NCI-H2196 (cell line): ENCODE results near the gene PIM2.

Experiments used
- DNase-seq: peaks from one replicate; lab custom pipeline; 2025; ENCODE audit not compliant: unreplicated experiment; lab: John Stamatoyannopoulos, UW

PIM2 gene

DNA sequence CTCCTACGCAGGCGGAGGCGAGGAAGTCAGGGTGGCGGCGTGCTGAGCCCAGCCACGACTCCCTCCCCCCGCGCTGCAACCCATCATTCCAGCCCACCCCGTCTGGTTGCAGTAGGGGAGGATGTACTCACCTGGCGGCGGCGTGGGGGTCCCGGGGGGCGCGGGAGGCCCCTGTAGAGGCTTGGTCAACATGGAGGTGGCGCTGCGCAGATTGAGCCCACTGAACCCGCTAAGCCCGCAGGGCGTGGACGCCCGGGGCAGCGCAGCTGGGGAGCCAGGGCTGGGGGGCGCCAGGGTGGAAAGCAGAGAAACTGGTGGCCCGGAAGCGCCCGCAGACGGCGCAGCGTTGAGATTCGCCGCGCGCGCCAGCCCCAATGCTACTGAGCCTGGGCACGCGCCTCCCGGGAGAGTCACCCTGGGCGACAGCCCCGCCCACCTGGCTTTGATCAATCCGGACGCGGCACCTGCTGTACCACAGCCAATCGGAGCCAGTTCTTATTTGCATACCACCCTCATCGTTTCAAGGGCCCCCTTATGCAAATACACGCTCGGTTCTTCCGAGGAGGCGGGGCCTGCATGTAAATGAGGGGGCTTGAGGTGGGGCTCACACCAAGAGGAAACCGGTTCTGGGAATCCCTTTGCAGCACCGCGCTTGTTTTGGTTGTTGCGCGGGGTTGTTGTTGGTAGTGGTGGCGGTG, at the start of gene PIM2:
Gene PIM2, minus strand, starts transcription at position 382 of the 698 bp plus-strand sequence. Its CDS starts 190 bp downstream, at position 192.
- peak; percentile 90 for DNase-seq

DNA sequence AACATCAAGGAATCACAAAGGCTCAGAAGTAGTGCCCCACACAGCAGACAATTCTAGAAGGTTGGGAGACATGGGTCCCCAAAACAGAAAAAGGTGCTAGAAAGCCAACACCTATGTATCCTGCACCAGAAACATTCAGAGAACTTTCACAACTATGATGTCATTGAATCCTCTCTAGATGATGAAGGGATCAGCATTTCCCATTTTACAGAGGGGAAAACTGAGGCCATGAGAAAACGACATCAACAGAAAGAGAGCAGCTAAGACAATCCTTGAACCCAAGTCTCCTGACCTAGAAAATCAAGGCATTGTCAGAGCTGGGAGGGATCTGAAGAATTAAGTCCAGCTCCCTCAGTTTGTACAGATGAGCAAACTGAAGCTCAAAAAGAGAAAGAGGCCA, 49.6 kb upstream of the PIM2 start:
- DNase-seq = no peak

DNA sequence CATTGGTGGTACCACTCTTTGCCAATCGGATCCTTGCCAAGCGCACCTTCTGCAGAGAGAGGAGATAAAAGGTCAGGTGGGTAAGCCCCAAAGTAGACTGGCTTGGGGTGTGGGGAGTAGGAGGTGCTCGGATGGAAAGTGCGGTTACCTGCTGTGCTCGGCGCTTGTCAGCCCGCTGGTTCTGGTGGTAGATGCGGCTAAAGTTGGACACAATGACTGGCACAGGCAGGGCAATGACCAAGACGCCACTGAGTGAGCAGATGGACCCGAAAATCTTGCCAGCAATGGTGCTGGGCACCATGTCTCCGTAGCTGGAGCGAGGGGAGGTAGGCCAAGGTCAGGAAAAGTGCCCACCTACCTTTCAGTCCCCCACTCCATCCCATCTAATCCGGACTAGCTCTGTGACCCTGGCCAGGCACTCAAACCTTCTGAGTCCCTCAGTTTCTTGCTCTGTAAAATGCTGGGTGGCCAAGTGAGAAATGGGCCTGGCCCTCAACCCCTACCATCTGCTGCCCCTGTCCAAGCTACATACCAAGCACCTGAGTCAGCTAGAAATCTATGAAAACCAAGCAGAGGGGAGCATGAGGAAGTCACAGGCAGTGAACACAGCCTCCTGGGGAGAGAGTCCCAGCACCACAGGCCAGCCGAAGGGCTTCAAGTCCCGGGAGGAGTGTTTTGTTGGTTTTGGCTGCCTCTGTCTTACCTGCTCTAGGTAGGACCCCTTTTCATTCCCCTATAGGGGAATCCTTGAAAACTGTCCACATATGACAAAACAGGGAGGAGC, 48.2 kb upstream of the PIM2 start:
- DNase-seq = no peak

DNA sequence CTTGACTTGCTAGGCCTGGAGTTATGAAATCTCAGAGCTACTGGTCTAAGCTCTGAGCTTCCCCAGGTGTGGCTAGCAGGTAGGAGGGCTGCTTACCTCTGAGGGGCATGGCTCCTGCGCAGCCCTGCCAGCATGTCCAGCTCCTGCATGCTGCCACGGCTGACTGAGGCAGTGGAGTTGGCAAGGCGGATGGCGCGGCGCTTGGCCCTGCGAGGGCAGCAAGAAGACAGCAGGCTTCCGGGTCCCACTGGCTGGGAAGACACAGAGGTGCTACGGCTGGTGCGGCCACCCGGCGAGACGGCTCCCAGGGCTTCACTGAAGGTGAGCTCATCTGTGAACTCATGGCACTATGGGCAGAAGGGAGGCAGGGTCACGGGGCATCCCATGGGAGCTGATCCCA, 47.1 kb upstream of the PIM2 start:
- no peak for DNase-seq

DNA sequence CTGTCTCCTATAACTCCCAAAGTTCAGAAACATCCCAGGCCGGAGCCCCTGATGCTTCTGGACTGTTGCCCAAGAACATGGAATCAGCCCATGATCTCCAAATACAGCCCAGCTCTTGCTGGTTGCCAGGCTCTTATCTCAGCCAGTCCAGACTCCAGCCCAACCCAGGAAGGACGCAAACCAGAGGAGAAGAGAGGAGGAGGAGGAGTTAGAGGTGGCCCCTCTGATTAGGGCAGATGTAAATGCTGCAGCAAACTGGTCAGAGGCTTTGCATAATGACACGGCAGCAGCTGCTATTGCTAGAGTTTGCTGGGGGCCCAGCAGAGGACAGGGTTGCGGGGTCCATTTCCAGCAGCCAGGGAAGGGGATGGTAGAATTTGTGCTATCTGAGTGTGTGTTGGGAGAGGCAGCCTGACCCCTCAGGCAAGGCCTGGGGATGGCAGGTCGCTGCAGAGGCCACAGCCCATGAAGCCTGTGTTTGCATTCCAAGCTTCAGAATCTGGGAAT, 42.8 kb upstream of the PIM2 start:
- no peak for DNase-seq

DNA sequence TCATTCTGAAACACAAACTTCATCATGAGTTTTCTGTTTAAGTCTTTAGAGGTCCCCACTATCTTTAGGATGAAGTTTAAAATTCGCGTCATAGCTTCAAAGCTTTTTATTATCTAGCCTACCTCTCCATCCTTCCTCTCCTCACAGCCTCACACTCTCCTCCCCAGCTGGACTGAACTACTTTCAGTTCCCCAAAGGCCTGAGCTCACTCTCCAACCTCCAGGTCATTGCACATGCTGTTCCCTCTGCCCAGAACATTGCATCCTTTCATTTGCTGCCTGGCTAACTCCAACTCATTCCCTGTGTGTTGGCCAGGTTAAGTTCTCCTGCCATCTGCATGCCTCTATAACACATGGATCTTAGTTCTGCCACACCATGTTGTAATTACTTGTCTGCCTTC, 41.5 kb upstream of the PIM2 start:
- no peak for DNase-seq

DNA sequence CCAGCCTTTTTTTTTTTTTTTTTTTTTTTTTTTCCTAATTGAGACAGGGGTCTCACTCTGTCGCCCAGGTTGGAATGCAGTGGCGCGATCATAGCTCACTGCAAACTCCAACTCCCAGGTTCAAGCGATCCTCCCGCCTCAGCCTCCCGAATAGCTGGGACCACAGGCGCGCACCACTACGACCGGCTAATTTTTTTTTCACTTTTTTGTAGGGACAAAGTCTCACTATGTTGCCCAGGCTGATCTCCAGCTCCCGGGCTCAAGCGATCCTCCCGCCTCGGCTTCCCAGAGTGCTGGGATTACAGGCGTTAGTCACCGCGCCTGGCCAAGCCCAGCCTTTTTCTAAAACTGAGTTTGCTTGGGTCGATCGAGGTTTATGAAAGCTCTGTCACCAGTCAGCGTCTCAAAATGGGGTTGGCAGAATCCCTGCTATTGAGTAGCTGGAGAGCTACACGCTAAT, 39.8 kb upstream of the PIM2 start:
- no peak for DNase-seq

DNA sequence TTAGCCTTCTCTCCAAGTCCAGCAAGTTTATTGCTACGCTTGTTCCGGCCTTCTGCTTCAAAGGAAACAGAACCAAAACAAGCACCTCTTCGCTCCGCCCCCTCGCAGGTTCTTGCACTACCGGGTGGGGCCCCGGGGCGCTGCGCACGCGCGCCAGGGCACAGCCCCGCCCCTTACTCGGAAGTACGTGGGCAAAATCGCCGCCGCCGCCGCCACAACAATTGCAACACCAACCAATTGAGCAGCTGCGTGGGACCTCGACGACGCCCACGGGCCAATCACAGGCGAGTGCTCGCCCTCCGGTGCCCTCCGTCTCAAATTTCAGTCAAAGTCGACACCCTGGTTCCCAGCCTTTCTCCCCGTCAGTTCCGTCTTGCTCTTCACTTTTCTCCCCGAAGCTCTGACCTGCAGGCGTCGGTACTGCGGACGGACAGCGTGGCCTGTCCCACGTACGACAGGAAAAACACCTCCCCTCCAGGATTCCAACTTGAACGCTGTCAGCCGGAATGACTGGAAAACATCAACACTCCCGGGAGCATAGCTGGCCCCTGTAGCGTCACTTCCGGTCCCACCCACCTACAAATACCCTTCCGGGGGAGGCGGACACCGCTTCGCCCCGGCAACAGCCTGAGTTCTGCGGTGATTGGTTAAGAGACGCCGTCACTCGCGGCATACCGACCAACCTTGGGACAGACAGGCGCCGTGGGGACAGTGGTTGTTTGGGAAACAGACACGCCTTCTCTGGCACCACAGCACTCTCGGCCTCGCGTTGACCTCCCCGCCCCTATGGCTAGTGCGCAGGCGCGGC, 39.2 kb upstream of the PIM2 start:
- peak; percentile 90 for DNase-seq

DNA sequence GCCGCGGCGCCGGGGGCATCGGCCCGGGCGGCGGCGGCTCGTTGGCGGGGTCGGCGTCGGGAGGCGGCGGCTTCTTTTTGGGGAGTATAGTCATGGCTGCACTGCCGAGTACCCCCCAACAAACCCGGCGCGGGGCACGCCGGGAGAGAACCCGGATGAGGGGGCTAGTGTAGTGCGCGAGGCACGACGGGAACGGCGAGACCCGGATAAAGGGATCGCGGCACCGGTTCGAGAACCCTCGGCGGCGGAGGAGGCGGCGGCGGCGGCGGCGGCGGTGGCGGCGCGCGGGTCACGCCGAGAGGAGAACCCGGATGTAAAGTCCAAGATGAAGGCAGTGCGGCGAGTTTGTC, 38.6 kb upstream of the PIM2 start, which contains the start of gene OTUD5:
Gene OTUD5, minus strand, starts transcription at position 131 of the 350 bp plus-strand sequence. Its CDS starts 37 bp downstream, at position 94.
- peak; percentile 62 for DNase-seq

DNA sequence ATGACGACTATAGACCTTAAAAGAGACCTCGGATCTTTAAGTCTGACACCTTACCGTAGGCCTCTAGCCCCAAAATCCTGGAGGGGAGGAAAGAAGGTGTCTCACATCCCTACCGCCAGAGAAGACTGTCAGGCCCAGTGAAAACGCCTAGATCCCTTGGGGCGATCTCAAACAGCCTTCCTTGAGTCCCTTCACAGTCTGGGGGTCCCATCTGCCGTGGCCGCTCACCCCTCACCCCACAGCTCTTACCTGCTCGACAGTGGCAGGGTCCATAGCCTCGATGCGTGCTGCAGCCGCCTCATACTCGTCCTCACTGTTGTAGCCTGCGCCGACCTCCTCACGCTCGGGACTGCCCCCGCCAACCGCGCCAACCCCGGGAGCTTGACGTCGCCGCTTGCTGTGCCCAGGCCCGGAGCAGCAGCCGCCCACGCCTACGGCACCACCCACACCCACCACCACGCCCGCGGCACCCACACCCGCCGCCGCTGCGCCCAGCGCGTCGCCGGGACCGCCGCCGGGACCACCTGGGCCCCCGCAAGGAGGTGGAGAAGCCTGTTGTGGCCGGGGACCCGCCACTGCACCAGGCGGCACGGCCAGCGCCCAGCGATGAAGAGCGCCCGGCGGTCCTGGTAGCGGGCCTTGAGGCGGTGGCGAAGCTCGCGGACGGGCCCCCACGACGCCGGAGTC, 38.0 kb upstream of the PIM2 start:
- DNase-seq = no peak

DNA sequence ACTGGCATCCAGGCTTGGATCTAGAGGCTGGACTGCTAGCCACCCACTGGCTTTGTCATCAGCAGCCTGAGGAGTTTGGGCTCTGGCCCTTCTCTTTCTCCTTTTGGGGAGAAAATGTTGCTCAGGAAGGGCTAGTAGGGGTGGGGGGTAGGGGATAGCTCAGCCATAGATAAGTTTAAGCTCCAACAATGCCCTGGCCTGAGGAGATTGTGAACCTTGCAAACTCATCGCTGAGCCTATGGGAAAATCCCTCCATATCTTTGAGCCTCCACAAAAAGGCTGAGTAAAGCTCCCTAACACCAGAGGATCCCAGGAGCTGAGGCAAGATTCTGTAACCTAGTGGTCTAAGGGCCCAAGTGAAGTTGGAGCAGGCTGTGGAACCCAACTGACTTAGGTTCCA, 29.8 kb upstream of the PIM2 start:
- DNase-seq = no peak

DNA sequence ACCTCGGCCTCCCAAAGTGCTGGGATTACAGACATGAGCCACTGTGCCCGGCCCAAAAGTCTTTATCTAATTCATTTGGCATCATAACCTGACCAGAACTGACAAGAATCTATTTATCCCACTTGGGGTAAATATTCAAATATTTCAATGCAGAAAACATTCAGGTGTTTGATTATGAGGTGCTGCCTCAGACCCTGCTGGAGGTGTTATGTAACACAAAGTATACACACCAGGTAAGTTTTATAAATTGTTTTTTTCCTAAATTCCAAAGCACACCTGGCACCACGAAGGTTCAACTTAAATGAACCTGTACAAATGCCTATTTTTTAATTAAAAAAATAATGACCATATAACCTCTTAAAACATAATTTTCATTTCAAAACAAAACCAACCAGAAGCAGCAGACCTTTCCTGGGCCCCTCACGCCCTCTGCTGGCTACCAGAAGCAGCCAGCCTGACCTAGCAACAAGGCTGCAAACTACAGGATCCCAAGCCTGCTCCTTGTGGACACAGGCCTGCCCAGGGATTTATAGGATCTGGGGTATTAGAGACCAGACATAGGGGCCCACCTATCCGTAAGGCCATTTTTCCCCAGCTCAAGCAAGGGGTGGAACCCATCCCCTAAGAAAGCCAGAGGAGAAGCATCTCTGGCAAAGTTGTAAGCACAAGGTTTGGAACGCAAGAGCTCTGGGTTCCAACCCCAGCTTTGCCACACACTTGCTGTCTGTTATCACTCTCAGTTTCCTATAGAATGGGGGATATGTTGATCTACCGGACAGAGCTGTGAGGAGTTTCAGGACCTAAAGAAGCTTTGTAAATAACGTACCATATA, 26.9 kb upstream of the PIM2 start:
- peak; percentile 29 for DNase-seq

DNA sequence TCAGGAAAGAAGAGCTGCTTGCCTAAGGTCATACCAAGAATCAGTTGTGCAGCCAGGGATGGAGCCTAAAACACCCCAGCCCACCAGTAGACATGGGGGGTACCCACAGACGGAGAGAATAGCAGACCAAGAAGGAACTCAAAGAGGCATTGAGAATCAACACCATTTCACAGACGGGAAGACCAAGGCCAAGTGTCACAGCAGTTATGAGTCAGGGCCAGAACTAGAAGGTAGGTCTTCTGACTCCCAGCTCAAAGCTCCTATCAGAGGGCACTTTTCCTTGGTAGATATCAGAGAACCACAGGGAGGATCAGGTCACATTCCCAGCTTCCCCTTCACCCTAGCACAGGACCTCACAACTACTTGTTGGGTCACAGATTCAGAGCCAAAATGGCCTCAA, 24.1 kb upstream of the PIM2 start:
- DNase-seq = no peak

DNA sequence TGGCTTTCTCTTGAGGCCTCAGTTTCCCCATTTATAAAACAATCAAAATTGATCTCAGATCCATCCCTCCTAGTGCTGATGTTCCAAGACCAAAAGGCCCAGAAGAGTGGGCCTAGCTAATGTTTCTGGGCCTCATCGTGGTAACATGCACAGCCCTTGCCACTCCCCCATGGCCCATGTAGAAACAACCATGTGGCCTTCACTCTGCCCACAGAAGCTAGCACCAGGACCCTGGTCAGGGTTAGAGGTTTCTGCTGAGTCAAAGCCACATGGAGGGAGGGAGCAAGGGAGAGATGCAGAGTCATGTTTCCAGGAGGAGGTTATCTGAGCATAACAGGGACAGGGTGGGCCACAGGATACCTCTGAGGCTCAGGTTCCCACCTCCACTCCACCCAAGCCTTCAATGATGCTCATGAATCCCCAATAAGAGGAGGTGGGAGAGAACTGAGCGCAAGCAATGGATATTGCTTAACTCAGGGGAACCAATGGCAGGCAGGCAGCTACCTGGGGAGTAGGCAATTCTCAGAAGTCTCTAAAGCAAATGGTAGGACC, 21.7 kb upstream of the PIM2 start:
- DNase-seq = no peak

DNA sequence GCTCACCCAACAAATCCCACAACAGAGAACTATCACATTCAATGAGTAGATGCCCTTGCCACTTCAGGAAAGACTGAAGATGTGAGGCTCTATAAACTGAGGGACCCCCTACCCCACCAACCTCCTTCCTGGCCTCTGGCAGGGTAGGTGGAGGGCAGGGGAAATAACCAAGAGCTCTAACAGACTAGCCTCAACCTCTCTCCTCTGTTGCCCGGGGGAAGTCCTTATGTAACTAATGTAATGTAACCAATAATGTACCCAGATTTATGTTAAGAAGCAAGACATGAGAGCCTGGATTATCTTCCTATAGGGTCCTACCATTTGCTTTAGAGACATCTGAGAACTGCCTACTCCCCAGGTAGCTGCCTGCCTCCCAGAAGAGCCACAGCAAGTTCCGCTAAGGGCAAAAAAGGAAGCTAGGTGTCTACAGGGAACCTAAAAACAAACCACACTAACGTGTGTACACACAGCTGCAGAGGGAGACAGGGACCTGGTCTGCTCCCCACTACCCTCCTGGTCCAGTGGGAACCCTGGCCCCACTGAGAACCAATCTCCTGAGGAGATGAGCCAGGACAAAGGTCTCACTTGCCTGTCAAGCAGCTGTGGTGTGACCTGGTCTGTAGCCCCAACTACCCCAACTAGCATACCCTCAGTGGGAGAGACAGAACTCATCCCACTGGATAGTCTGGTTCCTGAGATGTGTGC, 20.9 kb upstream of the PIM2 start:
- DNase-seq = no peak

DNA sequence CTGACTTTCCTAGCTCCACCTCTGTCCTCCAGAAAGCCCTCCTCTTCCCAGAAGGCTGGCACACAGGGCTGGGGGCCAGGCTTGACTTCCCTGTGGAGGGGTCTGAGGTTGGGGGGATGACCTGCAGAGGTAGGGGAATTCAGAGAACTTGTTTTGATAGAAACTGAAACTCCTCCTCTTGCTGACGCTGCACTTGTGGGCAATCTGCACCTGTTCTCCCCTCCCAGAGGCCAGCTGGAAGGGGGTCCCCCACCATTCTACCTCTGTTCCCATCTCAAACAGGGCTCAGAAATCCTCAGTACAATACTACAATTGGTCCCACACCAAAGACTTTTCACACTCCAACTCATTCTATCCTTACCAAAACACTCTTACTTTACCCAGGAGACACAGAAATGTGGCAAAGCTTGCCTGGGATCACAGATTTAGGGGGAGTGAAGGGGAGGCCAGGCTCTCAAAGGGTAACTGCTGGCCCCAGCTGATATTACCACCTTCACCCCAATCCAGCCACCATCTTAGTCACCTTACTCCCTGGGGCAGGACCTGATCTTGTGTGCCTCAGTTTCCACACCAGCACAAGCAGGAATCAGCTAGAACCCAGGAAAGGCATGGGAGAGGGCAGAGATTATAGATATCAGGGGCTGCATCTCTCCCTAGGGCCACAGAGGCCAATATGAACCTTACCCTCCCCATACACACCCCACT, 20.0 kb upstream of the PIM2 start:
- DNase-seq = no peak

DNA sequence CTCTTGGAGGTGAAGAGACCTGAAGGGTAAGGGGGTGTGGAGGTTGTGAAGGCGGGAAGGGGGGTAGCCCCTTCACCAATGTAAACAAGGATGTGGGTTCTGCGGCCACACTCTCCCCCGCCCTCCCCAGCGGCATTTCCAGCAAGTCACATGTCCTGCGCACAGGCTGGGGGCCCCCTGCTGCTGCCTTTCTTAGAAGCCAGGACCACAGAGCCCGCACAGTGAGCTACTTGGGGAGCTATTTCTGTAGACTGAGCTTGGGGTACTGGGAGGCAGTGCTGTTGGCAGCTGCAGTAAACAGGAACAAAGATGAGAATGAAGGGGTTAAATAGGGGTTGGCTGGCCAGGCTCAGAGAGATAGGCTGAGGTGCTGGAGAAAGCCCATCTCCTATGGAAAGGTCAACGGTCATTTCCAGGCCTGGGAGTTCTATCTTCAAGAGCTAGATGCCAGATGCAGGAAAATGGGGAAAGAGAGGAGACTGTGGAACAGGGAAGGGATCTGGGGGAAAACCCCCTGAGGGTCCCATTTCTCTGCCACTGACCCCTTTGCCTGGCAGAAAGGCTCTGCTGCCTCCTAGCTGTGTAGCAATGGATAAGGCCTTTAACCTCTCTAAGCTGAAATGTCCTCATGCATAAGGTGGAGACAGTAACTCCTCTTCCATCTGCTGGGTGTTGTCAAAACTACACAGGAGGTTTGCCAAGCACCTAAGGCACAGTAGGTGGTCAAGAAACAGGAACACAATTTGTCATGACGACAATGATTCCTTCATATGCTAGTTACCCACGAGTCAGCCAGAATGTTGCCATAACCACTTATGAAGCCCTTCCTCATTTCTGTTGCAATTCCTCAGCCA, 18.5 kb upstream of the PIM2 start:
- no peak for DNase-seq
